NCI-H2107 (cell line): Measurements from ENCODE around the gene CDK12.

Experiments
- DNase-seq: peaks from one replicate; lab custom pipeline; 2025; lab: John Stamatoyannopoulos, UW

Gene CDK12

DNA sequence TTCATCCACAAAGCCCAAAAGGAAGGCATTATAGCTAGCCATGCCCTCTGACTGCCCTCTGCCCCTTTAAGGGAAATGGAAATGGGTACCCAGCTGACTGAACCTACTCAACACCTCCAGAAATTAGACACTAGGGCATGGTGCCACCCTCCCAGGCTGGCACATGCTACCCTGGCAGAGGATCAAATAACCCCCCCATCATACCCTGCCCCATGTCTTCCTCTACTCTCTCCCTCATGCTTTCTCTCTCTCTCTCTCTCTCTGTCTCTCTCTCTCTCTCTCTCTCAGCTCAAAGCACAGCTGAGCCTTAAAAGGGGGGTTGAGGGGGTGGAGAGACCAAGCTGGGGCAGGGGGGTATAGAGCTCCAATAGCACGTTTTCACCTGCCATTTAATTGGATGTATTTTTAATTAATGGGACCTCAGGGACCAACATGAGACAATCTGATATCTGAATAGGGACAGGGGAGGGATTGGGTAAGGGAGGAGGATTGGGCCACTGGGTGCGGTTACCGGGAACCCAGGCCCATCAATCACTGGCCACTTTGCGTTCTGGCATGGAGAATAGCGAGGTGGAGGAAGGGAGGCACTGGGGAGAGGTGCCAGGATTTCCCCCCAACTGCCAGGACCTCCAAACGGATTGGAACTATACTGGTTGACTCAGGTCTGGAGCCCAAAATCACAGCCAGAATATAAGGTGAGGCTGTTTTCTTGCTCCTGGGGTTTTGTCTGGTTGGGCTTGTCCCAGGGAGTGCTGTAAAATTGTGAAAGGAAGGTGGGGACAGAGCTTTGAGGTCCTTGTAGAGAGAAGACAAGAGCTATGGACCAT is 88.7 kb downstream of the CDK12 start:
- no peak for DNase-seq

GRCh38 chr17:39551879-39552278 is 90.6 kb downstream of the CDK12 start:
- DNase-seq = no peak

- DNase-seq = no peak
Measured at GRCh38 chr17:39553341-39553945, 92.2 kb downstream of the CDK12 start.

- DNase-seq = no peak
Measured at GRCh38 chr17:39555368-39555767, 94.1 kb downstream of the CDK12 start.

DNA sequence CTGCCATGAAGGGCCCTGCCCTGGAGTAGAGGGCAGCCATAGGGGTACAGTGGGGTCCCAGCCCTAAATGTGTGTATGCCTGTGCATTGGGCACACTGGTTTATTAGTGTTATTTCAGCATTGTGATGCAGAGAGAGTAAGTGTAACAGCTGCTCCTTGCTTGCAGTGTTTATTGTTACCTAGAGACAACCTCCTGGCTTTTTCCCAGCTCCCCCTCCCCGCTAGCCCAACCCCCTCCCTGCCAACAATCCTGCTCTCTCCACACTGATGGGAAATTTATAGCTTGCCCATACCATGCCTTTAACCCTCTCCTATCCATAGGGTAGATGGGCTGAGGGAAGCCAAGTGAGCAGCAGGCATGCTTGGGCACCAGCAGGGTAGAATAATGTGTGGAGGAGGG is 95.1 kb downstream of the CDK12 start:
- no peak for DNase-seq

GRCh38 chr17:39562395-39562794 is 101.1 kb downstream of the CDK12 start:
- DNase-seq = no peak

- no peak for DNase-seq
Measured at GRCh38 chr17:39562976-39563375, 101.7 kb downstream of the CDK12 start.

GRCh38 chr17:39563476-39563875 is 102.2 kb downstream of the CDK12 start:
- no peak for DNase-seq

DNA sequence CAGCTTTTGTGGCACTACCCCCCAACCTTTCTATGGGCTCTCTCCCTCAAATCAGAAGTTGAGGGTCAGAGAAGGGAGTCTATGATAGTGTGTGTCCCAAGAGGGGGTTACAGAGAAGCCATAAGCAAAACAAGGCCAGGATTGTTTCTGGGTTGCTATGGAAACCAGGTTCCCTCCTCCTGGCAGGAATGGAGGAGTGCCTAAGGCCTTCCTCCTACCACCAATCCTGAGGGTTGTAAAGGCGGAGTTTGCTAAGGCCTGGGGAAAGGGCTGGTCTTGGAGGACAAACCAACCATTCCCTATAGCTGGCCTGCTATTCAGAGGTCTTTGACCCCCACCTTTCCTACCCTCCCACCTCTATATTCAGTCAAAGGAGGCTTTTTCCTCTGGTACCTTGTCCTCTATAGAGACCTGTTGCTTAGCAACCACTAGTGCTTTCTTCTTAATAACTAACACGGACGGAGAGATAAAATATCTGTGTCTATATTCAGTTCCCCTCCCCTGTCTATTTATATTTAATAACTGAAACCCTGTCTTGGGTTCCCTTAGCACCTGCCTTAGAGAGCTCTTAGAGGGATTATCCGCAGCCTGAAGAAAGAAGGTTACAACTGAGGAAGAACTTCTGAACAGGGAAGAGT is 103.0 kb downstream of the CDK12 start:
- DNase-seq = no peak

DNA sequence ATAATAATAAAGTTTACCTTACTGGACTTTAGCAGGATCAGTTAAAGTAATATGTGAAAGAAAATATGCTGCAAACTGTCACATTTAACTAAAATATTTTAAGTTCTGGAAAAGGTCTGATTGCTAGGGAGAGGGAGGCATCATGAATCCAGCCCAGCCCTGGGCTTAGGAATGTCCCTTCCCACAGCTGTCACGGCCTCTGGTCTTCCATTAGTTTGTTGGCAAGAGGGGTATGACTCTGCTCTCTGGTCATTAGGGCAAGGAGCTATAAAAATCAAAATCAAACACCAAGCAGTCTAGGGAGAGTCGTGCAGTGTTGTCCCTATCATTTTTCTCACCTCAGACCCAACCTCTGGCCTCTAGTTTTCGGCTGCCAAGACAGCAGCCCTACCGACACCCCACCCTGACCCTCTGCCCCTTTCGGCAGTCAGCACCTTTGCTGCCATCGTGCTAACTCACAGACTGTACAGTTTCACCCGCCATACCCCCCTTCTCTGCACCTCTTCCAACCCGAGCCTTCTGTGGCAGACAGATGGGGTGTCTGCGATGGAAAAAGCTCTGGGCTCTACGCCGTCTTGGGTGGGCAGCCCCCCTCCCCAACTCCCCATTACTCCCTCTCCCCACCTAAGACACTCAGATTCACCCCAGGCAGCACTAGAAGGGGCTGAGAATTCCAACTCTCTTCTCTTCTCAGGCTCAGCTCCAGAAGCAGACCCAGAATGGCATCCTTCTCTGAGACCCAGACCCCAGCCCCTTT is 105.0 kb downstream of the CDK12 start:
- no peak for DNase-seq

GRCh38 chr17:39568702-39569101 is 107.4 kb downstream of the CDK12 start:
- no peak for DNase-seq

DNA sequence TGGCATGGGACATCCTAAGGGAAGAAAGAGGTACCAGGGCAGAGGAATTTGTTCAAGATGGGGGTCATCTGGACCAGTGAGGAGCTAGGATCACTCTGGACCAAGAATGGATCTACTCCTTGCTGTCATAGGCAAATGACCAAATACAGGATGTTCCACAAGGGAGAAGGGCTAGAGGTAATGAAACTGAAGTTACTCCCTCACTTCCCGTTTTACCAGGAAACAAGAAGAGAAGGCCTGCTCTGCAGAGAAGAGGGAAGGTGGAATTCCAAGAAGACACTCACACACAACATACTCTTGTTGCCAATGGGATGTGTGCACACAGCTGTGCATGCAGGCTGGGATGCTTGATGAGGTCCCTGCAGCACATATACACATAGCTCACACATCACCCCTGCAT is 107.8 kb downstream of the CDK12 start:
- no peak for DNase-seq

DNA sequence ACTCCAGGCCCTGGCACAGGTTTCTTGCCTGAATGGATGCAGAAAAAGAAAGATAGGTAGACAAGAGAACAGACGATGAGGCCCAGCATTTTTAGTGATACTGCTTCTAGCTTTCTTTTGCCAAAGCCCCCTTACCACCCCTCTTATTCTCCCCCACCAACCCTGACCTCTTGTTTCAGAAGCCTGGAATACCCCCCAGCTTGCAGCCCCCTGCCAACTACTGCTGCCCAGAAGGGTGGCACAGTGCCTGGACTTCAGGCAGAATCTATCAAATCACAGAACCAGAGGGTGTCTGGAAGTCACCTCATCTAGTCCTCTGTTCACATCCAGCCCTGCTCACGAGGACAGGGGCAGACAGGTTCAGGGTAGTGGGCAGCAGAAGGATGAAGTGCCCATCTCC is 110.8 kb downstream of the CDK12 start:
- no peak for DNase-seq

DNA sequence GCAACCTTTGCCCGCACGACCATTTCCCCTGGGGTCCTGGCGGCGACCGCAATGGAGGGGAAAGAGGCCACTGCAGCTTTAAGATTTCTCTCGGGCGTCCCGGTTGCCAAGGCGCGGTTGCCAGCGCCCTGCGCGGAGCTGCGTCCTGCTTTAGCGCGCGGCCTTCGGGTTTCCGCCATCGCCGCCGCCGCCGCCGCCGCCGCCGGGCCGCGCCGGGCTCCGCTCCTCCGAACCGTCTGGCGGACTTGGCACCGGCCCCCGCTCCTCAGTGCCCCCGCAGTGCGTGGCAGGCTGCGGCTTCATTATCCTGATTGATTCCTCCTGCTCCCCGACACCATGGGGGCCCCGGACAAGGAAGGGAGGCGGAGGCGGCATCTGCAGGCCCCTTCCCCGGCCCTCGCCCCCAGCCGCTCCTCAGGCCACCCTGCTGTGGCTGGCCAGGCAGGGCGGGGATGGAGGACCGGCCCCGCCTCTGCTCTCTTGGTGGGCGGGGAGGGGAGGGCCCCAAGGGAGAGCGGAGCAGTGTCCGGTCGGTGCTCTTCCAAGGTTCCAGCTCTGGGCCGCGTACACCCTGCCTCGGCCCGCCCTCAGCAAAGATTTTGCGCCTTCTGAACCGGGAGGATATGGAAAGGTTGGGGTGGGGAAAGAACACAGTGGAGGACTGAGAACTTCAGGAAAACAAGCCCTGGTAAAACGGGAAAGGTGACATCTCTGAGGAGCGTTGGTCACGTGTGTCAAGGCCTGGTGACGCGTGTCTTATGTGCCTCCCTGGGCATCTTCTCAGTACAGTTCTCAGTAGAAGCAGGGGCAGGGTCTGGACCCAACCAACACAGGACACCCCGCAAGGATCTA is 112.4 kb downstream of the CDK12 start:
- no peak for DNase-seq

DNA sequence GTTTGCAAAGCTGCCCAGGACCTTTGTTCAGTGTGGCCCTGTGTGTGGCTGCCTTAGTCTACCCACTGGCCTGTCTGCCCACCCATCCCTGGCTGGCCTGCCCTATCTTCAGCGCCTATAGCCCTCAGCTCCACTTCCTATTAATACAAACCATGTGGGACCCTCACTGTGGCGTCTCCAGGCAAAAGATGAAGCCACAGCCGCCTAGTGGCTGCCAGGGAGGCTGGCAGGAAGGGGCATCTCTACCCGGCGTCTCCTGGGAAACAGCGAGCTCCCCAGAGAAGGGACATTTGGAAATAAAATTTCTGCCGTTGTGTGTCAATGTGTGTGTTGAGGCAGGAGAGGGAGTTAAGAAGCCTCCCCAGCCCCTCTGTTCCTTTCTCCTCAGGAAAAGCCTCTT is 114.9 kb downstream of the CDK12 start:
- DNase-seq = no peak

DNA sequence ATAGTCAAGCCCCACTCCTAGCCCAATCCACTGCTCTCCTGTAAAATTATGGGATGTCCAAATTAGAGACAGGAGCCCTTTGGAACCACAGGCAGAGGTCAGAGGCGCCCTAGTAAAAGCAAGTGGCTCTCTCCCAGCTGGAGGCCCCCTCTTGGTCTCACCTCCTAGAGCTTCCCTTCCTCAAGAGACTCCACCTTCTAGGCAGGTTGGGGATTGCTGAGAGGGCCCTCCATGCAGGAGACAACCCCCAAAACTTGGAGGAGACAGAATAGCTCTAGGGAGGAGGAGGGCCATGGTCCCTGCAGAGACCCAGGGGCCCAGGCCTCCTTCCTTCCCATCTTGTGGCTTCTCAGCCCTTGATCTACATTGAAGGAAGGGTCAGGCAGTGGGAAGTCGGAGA is 117.0 kb downstream of the CDK12 start:
- no peak for DNase-seq

DNA sequence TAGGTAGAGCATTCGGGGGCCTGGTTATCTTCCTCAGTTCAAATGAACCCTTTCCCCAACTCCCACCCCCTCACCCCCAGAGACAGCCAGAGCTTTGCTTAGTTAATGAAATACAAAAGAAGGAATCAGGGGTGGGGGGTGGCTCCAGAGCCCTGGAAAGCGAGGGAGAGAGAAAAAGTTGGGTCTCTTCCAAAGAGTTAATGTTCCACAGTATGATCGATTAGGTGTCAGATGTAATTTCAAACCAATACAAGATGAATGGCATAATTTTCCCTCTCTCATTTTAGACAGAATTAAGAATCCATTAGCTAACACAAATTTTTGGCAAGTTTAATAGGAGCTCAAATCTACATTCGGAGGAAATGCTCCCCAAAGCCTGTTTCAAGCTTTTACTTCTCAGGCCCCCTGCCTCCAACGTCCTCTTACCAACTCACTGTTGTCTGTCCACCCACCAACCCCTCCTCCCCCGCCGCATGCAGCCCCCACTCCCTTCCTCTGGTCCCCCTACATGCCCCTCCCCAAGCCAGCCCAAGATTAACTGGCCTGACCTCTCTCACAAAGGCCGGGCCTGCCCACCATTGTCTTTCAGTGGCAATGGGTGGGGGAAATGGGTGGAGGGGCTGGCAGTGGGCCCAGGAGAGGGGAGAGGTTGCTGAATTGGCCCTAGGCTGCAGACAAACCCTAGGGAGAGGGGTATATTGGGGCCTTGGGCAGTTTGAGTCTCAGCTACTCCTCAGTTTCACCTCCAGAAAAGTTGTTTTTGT is 118.2 kb downstream of the CDK12 start:
- DNase-seq = no peak

DNA sequence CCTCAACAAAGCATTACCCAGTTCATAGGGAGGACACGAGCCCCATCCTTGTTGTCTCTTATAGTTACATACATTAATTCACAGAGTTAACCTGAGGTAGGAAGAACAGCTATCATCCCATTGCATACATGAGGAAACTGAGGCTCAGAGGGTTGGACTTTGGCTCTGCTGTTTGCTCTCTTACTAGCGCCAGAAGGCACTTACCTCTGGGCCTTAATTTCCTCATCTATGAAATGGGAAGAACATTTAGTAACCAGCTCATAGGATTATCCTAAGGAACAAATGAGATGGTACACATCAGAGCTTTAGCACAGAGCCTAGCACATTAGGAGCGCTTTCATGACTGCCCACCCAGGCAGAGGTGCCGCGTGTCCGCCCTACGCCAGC is 118.8 kb downstream of the CDK12 start:
- no peak for DNase-seq

GRCh38 chr17:39581071-39581758 is 119.9 kb downstream of the CDK12 start:
- no peak for DNase-seq

DNA sequence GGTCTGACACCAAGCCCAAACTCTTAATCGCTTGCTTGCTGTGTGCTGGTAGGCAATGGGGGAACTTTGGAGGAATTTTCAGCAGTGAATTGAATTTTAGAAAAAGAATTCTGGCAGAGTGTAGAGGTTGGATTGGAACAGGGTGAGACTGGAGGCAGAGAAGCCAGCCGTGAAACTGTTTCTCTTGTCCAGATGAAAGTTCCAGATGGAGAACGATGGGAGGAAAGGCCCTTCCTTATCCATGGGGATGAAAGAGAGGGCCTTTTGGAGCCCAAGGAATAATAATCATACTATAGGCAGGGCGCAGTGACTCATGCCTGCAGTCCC is 120.4 kb downstream of the CDK12 start:
- no peak for DNase-seq
